Measurements from ENCODE around the gene ARHGAP28. TPM values are rescaled to one million over a fixed set of nuclear protein-coding genes. Genes with fewer than 3 reads are reported as not detected.

ARHGAP28 gene
- total RNA-seq, 1 donor from 2014 or later, result not detected

DNA sequence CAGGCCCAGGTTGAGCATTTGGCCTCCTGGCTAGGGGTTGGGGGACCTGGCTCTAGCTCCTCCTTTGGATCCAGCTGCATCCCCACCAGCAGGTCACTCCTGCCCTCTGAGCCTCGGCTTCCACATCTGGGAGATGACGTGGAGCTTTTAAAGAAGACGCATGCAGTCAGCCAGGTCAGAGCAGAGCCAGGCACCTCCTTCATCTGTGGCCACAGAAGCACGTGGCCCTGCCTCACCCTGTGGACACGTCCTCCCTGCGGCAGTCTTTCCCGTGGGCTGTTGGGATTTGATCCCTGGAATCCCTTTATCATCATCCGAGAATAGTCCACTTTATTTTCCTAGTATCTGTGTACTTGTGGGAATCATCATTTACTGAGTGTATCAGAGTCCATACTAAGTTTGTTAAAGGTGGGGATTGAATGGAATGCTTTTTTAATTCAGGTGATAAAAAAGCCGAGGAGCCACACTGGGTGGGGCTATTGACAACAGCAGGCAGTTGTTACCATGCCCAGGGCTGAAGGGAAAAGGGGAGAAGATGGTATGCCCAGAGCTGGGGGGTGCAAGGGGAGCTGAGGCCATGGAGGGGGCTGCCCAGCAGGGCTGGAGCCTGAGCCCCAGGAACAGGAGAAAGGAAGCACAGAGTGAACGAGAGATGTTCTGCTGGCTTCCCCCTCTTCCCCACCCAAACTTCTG is 218.0 kb downstream of the ARHGAP28 start:
- TF ChIP-seq CTCF (IDR thresholded peaks at IDR 0.05), result no peak
- POLR2A ChIA-PET, result no interaction called here
- Mint-ChIP-seq H3K27me3 (no peaks in the 10 kb centered on the region), H3K27ac (no peak overlapping the region), H3K36me3 (ENCODE audit: low read depth) (no peaks in the 10 kb centered on the region), H3K4me3 (no peak overlapping the region), H3K9me3 (no peaks in the 10 kb centered on the region), H3K4me1 (no peaks in the 10 kb centered on the region)
- ATAC-seq (ENCODE audit: low read depth), result no peak
- intact Hi-C loops (cut with micrococcal nuclease), result no loop called here
- CTCF ChIA-PET, result no interaction called here
- DNase-seq, result no peak

- ChIA-PET POLR2A (no interaction called here), CTCF (no interaction called here)
- Mint-ChIP-seq H3K36me3 (ENCODE audit: low read depth) (no peaks in the 10 kb centered on the region), H3K9me3 (no peaks in the 10 kb centered on the region), H3K27ac (no peak overlapping the region), H3K4me3 (no peak overlapping the region), H3K4me1 (no peaks in the 10 kb centered on the region), H3K27me3 (no peaks in the 10 kb centered on the region)
- intact Hi-C loops (cut with micrococcal nuclease), result no loop called here
- DNase-seq (no peak), ATAC-seq (ENCODE audit: low read depth) (no peak)
- no peak for TF ChIP-seq CTCF (IDR thresholded peaks at IDR 0.05)
Observed at GRCh38 chr18:6948281-6949055, 219.0 kb downstream of the ARHGAP28 start.

DNA sequence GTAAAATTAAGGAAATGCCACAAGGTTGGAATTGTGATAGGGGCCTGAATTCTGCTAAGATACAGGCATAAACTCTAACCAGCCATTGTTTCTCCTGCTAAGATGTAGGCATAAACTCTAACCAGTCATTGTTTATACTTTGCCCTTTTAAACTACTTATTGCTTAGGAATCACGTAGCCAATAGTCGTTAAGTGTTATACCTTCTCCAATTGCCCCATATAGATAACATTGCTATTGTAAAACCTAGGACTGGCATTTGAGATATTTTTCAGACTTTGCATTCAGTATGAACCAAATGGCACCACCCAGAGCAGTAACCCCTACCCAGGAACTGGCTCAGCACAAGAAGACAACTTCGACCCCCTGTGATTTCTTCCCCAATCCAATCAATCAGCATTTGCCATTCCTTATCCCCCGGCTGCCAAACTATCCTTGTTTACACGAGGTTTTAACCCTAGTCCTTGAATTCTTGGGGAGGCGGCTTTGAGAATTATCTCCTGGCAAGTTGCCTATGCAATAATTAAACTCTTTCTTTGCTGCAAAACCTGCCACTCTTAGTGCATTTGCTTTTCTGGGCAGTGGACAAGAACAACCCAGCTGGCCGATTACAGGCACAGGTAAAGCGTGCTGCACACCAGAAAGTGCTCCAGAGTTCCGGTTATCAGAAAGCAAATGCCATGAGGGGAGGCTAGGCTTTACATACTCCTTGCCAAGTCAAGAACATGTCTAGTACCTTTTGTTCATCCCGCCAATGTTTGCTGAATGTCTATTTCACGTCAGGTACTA is 220.5 kb downstream of the ARHGAP28 start:
- ATAC-seq (ENCODE audit: low read depth) (no peak), DNase-seq (no peak)
- intact Hi-C loops (cut with micrococcal nuclease), result no loop called here
- CTCF ChIA-PET, result no interaction called here
- POLR2A ChIA-PET, result no interaction called here
- Mint-ChIP-seq H3K4me3 (no peak overlapping the region), H3K9me3 (no peaks in the 10 kb centered on the region), H3K27ac (no peak overlapping the region), H3K36me3 (ENCODE audit: low read depth) (no peaks in the 10 kb centered on the region), H3K4me1 (no peaks in the 10 kb centered on the region), H3K27me3 (no peaks in the 10 kb centered on the region)
- TF ChIP-seq CTCF (IDR thresholded peaks at IDR 0.05), result no peak

GRCh38 chr18:6950641-6951040 is 221.1 kb downstream of the ARHGAP28 start:
- POLR2A ChIA-PET, result no interaction called here
- Mint-ChIP-seq H3K4me1 (no peaks in the 10 kb centered on the region), H3K27me3 (no peaks in the 10 kb centered on the region), H3K9me3 (no peaks in the 10 kb centered on the region), H3K27ac (no peak overlapping the region), H3K4me3 (no peak overlapping the region), H3K36me3 (ENCODE audit: low read depth) (no peaks in the 10 kb centered on the region)
- DNase-seq (no peak), ATAC-seq (ENCODE audit: low read depth) (no peak)
- intact Hi-C loops (cut with micrococcal nuclease), result no loop called here
- CTCF ChIA-PET, result no interaction called here
- no peak for TF ChIP-seq CTCF (IDR thresholded peaks at IDR 0.05)
